Fibroblast of mammary gland (primary cell): ENCODE measurements around the gene PODXL2.

ENCODE experiments used
- DNase-seq: peaks from one replicate; pipeline ENCODE4 v3.0.0-alpha.2; 2010; ENCODE audit warnings: low read depth
- H3K4me3 ChIP-seq: 2 replicates; pipeline ENCODE4 v1.5.1; 2011; ENCODE audit warnings: low read depth, mild to moderate bottlenecking, low read length, moderate library complexity; ENCODE audit not compliant: control insufficient read depth
- TF ChIP-seq, protein P1 (sequence below): conservative IDR thresholded peaks from 2 replicates; pipeline ENCODE4 v1.5.1; 2011; ENCODE audit warnings: low read depth, low read length, inconsistent platforms; ENCODE audit not compliant: control insufficient read depth, insufficient read depth

The PODXL2 gene

DNA sequence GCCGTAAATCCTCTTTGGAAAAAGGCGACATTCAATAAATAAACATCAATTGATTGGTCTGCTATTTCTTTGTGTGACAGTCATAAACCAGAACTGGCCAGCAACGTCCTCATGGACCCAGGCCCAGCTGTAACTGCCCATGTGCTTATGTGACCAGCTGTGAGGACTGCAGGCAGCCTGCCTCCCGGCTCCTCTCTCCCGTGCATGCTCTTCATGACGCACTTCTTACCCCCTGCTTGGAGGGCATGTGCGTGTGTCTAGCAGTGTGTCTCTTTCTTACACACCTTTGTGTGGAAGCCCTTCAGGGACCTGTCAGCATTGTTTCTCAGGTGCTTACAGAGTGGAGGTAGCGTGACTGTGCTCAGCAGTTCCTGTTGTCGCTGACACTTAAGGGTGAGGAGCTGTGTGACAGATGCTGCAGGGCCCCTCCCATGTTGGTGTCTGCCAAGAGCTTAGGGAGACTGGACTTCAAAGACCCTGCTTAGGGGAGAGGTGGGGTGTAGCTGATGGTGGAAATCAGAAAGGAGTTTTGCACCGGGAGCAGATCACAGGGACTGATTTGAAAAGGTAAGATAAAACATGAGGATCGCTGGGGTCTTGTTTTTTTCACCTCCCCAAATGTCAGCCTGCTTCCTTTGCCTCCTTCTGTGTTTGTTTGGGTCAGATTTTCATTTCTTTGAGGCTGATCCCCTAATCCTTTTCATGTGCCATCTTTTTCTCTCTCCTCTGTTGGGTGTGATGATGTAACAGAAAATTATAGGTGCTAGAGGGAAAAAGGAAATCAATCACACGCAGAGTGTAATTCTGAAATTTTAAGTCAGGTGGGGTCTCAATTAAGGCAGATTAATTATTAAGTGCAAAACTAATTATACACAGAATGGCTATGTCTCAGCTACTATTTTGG lies 2.1 kb downstream of the PODXL2 start:
- DNase-seq = no peak
- no peak overlapping the region for H3K4me3 ChIP-seq
- TF ChIP-seq, protein P1, sequence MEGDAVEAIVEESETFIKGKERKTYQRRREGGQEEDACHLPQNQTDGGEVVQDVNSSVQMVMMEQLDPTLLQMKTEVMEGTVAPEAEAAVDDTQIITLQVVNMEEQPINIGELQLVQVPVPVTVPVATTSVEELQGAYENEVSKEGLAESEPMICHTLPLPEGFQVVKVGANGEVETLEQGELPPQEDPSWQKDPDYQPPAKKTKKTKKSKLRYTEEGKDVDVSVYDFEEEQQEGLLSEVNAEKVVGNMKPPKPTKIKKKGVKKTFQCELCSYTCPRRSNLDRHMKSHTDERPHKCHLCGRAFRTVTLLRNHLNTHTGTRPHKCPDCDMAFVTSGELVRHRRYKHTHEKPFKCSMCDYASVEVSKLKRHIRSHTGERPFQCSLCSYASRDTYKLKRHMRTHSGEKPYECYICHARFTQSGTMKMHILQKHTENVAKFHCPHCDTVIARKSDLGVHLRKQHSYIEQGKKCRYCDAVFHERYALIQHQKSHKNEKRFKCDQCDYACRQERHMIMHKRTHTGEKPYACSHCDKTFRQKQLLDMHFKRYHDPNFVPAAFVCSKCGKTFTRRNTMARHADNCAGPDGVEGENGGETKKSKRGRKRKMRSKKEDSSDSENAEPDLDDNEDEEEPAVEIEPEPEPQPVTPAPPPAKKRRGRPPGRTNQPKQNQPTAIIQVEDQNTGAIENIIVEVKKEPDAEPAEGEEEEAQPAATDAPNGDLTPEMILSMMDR = no peak

DNA sequence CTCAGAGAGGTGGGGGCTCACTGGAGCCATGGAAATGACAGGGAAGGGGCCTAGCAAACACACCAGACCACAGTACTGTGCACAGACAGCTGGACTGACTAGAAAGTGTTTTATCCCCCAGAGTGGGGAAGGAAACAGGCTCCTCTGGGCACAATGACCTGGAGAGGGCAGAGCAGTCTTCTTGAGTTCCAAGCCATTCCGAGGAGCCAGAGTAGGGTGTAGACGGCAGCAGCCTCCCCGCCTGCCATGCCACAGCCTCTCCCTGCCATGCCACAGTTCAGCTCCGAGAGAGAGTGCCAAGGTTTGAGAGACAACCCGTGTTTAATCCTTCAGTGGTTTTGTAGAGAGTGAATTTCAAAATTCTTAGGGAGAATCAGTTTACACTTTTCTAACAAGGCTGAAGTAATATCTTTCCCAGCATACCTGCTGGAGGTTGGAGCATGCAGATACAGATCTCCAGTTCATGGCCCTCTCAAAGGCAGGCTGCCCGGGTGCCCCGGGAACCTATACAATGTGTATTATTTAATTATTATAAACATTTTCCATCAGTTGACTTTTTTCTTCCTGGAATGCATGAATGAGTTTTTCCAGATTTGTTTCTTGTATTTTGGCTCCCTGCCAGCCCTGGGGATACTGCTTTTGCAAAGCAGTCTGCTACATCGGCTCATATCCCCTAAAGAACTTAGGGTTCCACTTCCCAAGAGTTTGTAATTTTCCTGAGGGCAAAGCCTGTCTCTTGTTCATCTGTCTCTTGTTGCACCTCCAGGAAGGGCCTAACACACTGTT lies 3.2 kb downstream of the PODXL2 start:
- TF ChIP-seq, protein P1 = no peak
- no peak for DNase-seq
- H3K4me3 ChIP-seq = no peak overlapping the region

DNA sequence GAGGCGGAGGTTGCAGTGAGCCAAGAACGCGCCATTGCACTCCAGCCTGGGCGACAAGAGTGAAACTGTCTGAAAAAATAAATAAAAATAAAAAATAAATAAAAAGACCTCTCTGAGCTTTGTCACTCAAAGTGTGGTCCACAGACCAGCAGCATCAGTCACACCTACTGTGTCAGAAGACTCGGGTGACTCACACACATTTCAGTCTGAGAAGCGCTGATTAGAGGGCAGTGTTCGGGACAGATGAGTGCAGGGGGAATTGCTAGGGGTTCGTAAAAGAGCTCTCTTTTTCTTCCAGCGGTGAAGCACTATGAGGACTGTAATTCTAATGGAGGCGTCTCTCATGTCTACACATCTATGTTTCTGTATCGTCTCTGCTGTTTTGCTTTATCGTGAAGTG lies 5.7 kb downstream of the PODXL2 start:
- TF ChIP-seq, protein P1 = no peak
- DNase-seq = no peak
- H3K4me3 ChIP-seq = no peak overlapping the region

DNA sequence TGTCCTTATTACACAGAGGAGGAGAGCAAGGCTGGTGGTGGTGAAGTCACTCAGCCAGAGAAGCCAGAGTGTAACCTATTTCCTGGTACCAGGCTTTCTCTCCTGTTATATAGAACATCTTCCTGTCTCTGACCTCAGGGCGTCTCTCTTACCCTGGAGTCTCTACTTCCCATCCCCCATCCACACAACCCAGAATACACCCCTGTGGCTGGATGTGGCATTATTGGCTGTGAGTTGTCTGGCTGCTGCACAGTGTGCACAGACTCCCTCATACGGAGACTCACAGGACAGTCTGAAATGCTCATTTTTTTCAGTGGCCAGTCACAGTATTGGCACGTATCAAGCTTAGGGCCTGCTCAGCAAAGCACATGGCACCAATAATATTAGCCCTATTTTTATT lies 8.6 kb downstream of the PODXL2 start:
- H3K4me3 ChIP-seq = no peak overlapping the region
- TF ChIP-seq, protein P1 = no peak
- DNase-seq = no peak

DNA sequence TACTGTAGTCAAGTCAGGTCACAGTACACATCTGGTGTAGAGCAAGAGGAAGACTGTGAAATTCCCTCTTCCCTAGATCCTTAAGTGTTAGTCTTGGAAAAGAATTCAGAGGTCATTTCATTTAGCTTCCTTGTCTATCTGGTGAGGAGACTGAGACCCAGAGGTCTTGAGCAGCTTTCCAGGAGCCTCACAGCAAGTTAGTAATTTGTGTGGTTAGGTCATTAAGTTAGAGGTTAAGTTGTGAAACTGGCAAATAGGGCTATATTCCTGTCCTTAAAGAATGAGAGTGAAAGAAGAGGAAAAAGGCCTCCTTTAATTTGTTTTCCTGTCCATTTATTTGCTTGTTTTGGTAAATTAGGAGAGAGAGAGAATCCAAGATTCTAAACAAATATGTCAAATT lies 9.0 kb downstream of the PODXL2 start:
- no peak for DNase-seq
- TF ChIP-seq, protein P1 = no peak
- H3K4me3 ChIP-seq = no peak overlapping the region

DNA sequence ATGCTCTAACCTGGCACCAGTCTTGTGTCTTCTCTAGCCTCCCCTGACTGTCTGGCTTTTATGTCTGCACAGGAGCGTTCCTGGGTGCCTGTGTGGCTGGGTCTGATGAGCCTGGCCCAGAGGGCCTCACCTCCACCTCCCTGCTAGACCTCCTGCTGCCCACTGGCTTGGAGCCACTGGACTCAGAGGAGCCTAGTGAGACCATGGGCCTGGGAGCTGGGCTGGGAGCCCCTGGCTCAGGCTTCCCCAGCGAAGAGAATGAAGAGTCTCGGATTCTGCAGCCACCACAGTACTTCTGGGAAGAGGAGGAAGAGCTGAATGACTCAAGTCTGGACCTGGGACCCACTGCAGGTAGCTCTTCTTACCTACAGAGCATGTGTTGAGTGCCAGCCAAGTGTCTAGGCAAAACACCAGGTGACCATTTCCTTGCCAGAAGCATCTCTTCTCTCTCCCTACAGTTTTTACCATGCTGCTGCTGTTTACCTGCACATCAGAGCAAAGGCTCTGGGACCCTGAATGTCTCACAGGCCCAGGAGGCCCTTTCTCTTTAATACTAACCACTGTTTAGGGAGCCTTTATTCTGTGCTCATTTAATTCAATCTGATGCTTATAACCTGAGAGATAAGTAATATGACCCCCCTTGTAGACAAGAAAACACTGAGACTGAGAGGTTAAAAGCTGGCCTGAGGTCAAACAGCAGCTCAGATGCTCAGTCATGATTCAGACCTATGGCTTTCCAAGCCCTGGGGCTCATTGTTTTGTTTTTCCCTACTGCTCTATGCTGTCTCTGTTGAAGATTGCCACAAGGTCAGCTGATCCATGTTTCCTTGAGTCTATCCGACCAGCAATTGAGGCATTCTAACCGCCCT lies 10.4 kb downstream of the PODXL2 start:
- no peak overlapping the region for H3K4me3 ChIP-seq
- peak; percentile 3 for DNase-seq
- TF ChIP-seq, protein P1 = no peak
